Stimulated activated CD4-positive, alpha-beta T cell treated with anti-CD3 and anti-CD28 coated beads, Interleukin-12 subunit alpha, Interleukin-12 subunit beta, amount 100 ng/mL, for 24 hours (primary cell): ENCODE measurements around the gene TOMM20.
"Not testable (repeated sequence)": the region's sequence is repeated elsewhere in the genome, so short reads cannot be mapped to it uniquely, and the experiment has no call there.

Experiments
- DNase-seq, 2 experiments: peaks; one replicate each; pipeline ENCODE4 v3.0.0-alpha.2; 2020; ENCODE audit warnings: low read depth in 2 of 2

Gene TOMM20

DNA sequence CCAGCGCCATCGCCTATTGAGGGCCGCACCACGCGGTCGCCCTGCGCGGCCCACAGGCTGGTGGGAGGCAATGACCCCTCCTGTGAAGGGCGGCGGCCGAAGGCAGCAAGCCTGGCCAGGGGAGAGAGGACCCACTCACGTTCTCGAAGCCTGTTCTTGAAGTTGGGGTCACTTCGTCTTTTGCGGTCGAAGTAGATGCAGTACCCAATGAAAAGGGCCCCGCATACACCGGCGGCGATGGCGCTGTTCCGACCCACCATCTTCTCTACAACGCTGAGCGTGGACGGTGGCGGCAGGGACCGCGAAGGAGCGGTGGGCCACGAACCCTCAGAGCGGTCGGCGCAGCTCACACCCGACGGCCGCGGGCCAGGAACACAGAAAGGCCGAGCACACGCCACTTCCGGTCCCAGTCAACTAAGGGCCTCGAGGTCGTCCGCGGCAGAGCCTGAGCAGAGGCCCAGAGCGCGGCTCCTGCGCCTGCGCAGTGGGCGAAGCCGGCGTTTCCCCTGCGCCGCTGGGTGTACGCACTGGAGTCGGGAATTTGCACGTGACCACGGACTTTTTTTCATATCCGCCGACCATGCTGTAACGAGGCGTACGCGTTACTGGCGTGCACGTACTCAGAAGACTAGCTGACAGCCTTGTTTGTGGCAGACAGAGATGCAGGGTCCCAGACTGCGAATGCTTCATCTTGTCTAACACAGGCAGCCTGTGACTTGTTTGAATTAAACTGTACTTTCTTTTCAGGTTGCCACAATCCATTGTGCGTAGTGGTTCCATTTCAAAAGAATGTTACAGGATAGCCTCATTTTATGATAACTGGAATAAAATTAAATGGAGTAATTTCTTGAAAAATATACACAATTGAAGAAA lies at the start of gene TOMM20:
TOMM20 (minus strand) TSS at position 382 of the 873 bp plus-strand sequence; CDS start at position 260, 122 bp downstream.
- DNase-seq, result peak; percentile 89 to 90

DNA sequence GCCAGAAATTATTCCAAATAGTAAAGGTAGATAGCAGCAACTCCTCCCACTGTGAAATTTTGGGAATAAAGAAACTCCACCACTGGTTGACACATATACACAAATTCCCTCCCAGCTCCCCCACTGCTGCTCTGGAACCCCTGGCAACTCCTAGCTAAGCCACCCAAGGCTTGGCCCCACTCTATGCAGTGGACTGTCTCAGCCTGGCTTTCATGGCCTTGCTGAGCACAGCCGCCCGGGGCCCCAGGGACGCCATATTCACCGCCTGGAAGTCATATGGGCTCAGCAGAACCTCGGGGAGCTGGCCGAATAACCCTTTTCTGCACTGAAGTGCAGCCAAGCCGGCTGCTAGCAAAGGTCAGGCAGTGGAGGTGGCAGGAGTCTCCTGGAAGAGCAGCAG lies 47.8 kb upstream of the TOMM20 start:
- no peak for DNase-seq

DNA sequence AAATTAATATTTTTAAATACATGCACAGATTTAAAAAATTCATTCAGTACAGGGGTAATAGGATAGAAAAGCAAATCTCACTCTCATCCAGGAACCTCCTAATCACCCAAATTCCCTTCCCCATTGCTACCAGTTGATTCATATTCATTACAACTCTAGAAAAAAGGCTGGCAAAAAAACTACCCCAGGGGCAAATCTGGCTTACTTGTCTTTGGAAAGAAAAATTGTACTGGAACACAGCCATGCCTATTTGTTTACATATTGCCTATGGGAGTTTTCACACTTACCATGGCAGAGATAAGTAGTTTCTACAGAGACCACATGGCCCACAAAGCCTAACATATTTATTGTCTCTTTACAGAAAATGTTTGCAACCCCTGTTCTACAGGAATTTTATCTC lies 41.3 kb upstream of the TOMM20 start:
- DNase-seq, result no peak

DNA sequence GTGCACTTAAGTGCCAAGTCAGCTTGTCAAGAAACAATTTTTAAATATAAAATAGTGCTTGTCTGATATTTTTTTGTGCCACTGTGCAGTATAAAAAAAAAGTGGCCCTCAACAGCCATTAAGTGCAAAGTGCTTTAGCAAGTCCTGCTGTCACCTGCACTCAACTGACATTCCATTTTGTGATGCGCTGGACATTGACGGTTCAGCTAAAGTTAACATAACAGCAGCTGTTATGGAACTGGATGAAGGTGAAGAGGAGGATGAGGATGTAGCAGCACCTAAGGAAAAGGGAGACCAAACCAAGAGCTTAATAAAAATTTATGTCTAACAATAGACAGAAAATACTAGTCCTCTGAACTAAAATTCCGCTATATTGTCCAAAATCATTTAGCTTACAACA lies 39.7 kb upstream of the TOMM20 start:
- DNase-seq, result no peak

DNA sequence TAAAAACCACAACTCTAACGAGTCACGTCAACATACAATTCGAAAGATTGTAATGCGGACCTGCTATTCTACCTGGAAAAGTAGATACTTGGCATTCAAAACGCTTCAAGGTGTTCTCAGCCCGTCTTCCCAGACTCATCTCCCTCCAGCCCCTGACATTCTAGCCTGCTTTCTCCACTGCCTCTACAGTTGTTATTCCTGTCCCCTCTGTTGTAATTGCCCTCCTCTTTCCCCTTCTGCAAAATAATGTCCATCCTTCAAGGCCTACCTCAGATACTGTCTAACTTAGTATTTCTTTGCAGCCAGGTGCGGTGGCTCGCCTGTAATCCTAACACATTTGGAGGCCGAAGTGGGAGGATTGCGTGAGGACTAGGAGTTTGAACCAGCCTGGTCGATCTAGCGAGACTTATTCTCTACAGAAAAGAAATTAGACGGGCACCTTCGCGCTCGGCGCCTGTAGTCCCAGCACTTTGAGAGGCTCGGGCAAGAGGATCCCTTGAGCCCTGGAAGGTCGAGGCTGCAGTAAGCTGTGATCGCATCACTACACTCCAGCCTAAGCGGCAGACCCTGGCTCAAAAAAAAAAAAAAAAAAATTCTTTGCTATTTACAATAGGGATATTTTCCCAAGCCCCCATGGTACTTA lies 33.2 kb upstream of the TOMM20 start:
- no peak for DNase-seq

DNA sequence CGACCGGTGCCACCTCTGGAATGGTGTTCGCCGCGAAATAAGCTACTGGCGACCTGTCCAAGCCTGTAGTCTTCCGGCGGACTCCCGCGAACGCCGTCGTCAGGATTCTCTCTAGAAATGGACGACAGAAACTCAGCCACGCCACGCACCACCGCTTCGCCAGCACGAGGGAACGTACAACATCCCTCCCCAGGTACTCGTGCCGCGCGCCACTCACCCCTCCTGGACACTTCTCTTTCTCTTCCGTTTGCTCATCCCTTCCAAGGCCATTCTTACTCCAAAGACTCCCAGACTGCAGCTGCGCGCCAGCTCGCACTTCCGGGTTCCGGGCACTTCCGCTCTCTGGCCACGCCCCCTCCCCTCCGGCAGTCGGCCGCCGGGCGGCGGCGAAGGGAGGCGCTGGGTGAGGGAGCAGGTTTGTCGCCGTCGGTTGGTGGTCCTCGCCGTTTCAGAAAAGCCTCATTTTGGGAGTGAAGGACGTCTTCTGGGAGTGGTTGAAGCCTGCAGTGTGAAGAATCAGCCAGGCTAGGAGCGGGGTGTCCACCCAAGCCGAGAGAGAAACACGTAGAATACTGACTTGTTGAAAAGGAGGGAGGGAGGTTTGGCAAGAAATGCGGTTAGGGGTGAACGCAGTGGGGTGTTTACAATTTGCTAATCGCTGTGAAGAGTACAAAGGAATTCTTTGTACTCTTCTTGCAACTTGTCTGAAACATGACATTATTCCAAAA lies 32.5 kb upstream of the TOMM20 start, which contains the start of gene RBM34:
RBM34 (minus strand) TSS at position 294 of the 728 bp plus-strand sequence; CDS start at position 270, 24 bp downstream.
- DNase-seq, result peak; percentile 85 to 91

DNA sequence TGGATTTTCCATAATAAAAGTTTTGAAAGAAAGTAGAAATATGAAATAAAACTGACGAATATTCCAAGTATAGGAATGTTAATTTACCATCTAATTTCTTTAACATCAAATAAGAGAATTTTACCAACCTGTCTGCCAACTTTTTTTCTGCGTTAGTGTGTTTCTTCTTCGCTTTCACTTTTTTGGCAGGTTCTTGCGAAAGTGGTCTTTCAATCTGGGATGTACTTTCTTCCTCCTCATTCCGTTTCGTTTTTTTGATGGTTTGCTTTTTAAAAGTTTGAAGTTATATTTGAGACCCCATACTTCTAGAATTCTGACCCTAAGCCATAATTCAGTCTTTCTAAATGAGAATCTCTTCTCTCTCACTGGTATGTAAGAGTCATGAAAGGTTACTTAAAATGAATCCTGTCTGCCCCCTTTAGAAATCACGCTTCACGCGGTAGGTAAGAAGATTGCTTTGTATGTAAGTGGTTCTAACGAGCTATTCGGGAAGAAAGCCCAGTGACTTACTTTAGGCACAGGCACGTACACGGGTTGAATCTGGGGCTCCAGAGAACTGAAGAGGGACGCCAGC lies 31.8 kb upstream of the TOMM20 start:
- DNase-seq, result no peak

DNA sequence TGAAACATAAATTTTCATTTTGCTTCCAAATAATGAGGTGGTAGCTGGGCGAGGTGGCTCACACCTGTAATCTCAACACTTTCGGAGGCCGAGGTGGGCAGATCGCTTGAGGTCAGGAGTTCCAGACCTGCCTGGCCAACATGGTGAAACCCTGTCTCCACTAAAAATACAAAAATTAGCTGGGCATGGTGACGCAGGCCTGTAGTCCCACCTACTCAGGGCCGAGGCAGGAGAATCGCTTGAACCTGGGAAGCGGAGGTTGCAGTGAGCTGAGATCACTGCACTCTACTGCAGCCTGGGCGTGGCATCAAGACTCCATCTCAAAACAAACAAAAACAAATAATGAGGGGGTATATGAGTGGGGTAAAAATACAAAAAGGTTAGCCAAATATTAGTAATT lies 31.3 kb upstream of the TOMM20 start:
- DNase-seq, result not testable (repeated sequence)

DNA sequence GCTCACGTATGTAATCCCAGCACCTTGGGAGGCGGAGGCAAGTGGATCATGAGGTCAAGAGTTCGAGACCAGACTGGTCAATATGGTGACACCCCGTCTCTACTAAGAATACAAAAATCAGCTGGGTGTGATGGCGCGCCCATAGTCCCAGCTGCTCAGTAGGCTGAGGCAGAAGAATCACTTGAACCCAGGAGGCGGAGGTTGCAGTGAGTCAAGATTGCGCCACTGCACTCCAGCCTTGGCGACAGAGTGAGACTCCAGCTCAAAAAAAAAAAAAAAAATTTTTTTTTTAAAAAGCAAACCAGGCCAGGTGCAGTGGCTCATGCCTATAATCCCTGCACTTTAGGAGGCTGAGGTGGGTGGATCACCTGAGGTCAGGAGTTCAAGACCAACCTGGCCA lies 30.6 kb upstream of the TOMM20 start:
- DNase-seq, result not testable (repeated sequence)

DNA sequence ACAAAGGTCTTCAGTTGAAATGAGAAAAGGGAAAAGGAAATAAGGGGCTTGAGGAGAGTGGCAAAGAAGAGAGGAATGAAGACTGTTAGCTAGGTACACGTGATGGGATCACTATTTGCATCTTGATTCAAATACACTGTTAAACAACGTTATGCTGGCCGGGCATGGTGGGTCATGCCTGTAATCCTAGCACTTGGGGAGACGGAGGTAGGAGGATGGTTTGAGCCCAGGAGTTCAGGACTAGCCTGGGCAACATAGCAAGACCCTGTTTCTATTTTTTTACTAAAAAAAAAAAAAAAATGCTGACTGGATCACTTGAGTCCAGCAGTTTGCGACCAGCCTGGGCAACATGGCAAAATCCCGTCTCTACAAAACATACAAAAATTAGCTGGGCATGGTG lies 30.0 kb upstream of the TOMM20 start:
- DNase-seq, result no peak

DNA sequence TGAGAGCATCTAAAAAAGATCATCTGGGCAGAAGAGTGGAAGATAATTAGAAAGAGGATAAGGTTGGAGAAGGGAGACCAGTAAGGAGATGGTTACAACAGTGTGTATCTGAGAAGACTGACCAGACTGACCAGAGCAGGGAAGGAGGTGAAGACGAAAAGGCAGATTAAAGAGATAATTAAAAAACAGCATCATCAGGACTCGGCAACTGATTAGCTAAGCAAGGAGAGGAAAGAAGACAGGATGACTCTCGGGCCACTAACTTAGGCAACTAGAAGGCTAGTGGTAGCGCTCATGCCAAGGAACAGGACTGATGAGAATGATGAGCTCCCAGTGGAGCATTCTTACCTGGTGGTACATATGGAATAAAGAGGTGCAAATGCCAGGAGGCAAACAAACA lies 28.5 kb upstream of the TOMM20 start:
- DNase-seq, result no peak

DNA sequence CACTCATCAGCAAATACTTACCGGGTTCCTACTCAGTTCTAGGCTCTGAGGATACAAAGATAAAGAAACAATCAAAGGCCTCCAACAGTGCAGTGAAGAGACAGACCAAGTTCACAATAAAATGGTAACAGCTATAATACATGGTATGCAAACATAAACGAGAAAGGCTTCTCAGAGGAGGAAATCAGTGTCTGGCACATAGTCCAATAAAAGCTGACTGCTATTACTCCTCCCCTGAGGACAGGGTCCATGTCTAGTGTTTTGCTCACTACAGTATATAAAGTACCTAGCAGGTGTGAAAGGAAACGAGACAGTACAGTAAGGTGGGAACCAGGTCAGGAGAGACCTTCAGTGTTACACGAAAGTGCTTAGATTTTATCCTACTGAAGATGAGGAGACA lies 28.1 kb upstream of the TOMM20 start:
- DNase-seq, result no peak

DNA sequence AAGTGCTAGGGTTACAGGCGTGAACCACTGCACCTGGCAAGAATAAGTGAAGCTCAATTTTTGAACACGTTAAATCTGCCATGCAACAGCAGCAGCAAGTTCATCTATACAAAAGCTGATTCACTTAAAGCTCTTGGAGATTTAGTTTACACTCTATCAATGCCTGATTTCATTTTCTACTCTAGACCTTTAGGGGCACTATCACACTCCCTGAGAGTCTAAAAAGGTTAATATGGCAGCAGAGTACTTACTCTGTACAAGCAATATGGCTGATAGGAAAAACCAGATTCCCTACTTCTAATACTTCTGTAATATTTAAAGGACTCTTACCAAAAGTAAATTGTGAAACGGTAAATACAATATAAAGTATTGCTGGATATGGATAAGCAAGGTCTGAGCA lies 27.6 kb upstream of the TOMM20 start:
- DNase-seq, result no peak

DNA sequence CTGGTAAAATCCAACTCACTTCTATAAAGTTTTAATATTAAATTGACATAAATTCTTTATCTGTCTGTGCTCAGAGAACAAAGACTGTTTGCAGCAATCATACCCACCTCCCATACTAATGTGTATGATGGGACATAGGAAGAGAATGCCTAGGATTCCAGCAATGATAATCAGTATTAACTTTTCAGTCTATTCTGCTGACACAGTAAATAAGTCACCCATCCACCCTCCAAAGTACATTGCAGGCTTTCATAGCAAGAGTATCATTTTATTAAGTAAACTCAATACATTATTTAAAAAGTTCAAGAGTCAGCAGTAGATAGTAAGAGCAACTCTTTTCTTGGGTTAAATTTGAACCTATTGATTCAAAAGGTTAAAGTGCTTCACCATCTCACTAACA lies 23.6 kb upstream of the TOMM20 start:
- DNase-seq, result no peak

DNA sequence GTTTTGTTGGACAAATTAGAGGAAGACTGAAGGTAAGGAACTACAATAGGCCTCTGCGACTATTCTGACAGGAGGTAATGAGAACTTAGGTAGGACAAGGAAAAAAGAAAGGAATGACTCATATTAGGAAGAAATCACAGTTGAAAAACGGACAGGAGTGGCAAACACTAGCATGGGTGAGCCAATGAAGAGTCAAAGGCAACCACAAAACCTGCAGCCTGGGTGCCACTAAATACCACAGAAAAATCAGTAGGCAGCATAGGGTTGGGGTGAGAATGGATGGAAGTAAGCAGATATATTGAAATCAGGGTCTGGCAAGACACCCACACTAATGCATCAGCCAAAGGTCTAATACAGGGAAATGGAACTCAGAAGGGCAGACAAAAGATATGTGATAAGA lies 22.4 kb upstream of the TOMM20 start:
- no peak for DNase-seq

DNA sequence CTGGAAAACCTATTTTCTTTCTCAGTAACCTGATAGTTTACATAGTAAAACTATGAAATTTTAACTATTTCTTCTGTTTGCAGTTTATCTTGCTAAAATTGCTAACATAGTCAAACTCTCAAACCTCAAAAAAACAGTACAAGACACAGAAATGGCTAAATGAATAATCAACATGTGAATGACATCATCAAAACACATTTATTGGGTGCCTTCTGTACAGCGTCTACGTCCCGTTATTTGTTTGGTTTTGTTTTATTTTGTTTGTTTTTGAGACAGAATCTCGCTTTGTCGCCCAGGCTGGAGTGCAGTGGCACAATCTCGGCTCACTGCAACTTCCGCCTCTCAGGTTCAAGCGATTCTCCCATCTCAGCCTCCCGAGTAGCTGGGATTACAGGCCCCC lies 21.2 kb upstream of the TOMM20 start:
- no peak for DNase-seq

DNA sequence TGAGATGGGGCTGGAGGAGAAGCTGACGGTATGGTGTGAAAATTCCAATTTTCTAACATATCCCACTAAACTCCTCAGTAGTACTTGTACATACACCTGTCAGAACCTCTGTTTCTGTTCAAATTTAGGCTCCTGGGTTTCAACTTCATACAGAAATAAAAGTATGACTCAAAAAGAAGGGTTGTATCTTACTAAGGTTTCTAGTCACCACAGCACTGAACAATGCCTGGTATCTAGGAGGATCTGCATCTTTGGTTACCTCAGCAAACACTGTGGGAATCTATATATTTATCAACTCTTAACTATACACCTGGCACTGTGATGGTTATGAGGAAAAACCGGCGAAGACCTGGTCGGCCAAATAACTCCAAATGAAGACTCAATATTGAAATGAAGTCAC lies 18.6 kb upstream of the TOMM20 start:
- no peak for DNase-seq

DNA sequence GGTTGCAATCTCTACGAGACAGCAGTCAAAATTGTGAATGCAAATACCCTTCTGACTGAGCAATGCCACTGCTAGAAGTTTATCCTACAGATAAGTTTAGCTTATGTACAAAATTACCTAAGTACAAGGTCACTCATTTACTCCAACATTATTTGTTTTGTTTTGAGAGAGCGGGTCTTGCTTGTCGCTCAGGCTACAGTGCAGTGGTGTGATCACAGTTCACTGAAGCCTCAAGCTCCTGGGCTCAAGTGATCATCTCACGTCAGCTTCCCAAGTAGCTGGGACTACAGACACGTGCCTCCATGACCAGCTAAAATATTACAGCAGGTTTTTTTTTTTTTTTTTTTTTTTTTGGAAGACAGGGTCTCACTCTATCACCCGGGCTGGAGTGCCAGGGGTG lies 17.0 kb upstream of the TOMM20 start:
- no peak for DNase-seq

DNA sequence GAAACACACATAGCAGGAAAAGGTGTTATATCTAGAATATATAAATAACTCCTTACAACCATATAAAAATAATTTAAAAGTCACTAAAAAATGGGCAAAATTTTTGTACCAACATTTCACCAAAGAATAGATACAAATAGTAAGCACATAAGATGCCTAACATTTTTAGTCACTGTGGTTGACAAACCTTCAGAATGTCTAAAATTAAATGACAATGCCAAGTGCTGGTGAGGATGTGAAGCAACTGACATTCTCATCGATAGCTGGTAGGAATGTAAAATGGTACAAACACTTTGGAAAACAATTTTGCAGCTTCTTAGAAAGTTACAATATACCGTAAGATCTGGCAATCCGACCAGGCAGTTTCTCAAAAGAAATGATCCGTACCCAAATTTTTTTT lies 14.4 kb upstream of the TOMM20 start:
- DNase-seq, result no peak

DNA sequence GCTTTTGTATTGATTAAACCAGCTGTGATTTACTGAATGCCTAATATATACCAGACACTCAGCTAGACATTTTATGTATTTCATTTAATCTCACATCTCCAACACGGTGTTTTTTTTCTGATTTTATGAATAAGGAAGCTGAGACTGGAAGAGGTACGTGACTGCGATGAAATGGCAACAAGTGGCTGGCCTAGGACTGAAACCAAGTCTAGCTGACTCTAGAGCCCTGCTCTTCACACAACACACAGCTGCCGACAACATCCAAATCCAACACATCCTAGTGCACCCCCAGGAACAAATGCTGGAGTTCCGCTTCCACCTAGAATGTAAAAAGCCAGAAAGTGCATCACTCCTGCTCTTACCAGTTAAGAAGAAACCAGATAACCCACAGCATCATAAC lies 10.7 kb upstream of the TOMM20 start:
- no peak for DNase-seq

DNA sequence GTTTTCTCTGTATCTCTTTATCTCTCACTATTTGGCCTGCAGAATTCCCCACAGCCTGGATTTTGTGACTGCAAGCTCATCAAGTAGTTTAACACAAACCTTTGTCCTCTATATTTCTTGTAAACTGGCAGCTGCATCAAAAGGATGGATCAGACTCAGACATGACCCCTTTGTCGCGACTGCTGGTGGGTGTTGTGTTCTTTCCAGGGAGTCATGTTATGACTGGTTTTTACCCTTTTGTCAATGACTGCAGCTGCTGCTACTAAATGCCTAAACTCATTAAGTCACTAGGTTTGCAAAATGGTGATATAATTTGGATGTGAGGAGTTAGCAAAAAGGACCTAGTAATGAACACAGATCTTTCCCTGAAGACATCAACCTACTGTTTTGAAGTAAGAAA lies 10.2 kb upstream of the TOMM20 start:
- DNase-seq, result no peak

DNA sequence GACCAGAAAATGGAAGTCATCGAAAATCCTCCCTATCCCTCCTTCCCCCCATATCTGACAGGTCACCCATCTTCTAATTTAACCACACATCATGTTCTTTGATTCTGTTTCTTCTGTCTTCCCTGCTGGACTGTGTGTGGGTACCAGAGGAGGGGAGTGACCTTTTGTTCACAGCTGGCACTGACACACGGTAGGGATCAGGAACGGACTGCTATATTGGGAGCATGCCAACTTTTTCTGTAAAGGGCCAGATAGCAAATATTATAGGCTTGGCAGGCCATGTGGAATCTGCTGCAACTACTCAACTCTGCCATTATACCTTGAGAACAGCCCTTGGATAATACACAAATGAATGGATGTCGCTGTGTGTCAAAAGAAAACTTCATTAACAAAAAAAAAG lies 7.5 kb upstream of the TOMM20 start:
- DNase-seq, result no peak
